Bone marrow (tissue), 2 donors: ENCODE measurements around the gene LIPM.
A peak's percentile ranks its signal among the peaks of the same experiment; 100 is the strongest.

Experiments used
- DNase-seq, 2 donors: peaks; one replicate each; lab custom pipeline; 2025; lab: John Stamatoyannopoulos, UW

The LIPM gene, protein sequence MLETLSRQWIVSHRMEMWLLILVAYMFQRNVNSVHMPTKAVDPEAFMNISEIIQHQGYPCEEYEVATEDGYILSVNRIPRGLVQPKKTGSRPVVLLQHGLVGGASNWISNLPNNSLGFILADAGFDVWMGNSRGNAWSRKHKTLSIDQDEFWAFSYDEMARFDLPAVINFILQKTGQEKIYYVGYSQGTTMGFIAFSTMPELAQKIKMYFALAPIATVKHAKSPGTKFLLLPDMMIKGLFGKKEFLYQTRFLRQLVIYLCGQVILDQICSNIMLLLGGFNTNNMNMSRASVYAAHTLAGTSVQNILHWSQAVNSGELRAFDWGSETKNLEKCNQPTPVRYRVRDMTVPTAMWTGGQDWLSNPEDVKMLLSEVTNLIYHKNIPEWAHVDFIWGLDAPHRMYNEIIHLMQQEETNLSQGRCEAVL

DNA sequence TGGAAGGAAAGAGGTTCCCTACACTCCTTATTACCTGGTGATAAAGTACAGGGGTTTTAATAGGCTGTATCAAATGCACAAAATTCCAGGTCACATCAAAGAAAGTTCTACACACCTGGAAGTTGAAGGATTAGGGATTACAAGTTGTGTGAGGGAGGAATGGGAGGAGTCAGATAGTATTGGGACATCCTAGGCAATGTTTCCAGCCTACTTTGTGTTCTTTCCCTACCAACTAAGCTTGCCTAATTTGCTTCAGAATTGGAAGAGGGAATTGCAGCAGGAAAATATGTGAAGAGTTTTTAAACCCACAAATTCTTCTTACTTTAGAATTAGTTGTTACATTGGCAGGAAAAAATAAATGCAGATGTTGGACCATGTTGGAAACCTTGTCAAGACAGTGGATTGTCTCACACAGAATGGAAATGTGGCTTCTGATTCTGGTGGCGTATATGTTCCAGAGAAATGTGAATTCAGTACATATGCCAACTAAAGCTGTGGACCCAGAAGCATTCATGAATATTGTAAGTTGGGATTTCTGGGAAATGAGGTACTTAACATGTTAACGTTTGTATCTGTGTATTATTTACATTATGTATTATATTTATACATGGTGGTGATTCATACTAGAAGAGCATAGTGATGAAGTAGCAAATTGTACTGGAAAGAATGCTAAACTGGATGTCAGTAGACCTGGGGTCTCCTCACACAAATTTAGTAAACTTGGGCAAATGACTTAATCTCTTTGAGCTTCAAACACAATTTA is at the start of gene LIPM:
Gene LIPM, plus strand, starts transcription at position 208 of the 763 bp plus-strand sequence. Its CDS starts 167 bp downstream, at position 375.
- DNase-seq: no peak

DNA sequence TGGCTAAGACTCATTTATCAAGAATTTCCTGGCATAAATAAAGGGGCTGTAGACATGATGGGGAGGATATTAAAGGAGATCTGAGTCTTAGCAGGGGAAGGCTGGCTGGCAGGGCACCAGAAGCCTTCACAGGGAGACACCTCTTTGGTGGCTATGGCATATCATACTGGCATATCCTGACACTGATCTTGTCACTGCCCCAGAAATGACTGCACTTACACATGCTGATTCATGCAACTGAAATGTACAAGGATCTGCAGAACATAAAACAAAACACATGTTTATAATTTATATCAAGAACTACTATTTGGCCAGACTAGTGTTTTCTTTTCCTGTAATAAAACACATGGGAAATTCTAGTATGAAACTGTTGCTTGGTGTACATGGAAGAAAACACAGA is 48.2 kb upstream of the LIPM start:
- DNase-seq: no peak

DNA sequence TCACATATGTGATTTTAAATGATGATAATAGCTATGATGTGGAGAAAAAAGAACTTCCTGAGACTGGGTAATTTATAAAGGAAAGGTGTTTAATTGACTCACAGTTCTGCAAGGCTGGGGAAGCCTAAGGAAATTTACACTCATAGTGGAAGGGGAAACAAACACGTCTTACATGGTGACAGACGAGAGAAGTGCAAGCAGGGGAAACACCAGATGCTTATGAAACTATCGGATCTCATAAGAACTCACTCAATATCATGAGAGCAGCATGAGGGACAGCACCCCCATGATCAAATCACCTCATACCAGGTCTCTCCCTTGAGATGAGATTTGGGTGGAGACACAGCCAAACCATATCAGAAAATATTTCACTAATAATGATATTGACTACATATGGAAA is 46.8 kb upstream of the LIPM start:
- DNase-seq: no peak

DNA sequence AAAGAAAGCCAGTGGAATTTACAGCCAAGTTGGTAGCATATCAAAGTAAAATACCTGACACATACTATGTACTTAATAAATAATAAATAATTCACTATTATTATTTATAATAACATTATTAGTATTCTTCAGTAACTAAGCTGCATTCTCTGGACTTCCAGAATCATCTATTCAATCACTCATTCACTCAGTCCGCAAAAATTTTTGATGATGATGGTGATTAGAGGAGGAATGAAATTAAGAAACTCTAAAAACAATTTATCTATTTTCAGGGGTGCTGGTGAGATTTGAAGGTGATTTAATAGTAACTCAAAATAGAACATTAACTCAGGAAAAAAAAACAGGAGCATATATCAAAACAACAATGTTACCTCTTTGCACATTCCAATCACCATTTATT is 45.9 kb upstream of the LIPM start:
- no peak for DNase-seq

DNA sequence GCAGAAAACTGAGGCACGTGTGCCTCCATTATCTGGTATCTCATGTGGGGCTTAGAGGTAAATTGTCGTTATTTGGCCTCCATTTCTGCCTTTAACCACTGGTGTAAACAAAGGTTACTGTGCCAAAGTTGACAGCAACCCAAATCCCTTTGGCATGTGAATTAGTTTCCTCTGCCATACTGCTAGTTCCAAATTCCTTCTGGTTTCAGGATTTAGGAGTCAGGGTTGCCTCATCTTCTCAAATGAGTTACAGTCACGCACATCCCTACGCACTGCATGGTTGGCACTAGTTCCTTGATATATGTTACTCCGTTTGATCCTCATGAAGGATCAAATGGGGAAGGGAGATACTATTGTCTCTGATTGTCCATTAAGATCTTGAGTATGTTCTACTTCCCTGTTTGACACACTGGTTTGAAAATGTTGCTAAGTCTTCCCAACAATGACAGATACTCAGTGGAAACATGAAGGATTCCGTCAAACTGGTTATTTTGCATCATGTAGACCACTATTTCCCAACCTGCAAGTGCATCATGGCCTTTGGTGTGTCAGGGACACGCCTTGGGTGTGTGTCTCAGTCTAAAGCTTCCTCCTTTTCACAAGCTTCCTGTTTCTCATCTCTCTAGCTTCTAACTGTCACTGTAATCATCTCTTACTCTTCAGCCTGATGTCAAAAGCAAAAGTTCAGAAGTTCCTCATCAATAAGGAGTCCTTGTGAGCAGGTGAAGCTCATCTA is 43.0 kb upstream of the LIPM start, which contains the start of gene LIPN:
Gene LIPN, plus strand, starts transcription at position 655 of the 736 bp plus-strand sequence. CDS start 1,386 bp downstream, outside the sequence.
- DNase-seq: peak; percentile 12 to 62

DNA sequence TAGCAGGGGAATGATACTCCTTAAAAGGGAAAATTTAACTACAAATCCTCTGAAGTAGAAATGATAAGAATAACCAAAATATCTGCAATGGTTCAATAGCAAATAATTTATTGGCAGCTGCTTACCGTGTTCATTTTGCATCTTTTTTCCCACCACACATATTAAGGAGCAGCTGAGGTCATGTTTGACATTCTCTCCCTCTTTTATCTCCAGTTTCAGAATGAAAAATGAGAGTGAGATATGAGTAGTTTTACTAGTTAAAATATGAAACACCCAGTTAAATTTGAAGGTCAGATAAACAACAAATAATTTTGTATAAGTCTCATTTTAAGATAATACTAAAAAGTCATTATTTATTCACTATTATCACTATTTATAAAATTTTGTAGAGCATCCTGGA is 39.6 kb upstream of the LIPM start:
- no peak for DNase-seq

DNA sequence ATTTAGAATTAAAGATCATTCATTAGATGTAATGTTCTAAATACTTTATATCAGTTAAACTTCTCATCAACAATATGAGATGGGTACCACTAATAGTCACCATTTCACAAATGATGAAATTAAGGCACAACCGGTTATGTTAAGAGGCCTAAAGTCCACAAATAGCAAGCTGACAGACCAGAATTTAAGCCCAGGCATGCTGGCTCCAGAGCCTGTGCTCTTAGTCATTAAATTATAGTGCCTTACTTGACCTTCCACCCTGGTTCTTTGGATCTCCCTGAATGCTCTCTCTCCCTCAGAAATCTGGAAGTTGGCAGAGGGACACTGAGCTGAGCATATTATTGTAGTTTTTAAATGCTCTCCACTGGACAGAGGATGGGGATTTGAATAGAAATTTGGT is 39.1 kb upstream of the LIPM start:
- DNase-seq: no peak

DNA sequence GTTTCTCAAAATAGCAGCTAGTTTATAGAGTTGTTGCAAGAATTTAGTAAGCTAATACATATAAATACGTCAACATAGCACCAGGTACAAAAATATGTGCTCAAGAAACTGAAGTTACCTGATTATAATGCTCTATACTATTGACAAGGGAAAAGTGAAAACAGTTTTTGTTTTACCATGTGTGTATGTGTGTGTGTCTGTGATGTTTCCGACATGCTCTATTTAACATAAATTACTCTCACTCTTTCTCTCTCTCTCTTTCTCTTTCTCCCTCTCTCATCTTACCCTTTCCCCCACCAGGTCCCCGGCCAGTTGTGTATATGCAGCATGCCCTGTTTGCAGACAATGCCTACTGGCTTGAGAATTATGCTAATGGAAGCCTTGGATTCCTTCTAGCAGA is 38.4 kb upstream of the LIPM start:
- DNase-seq: no peak

DNA sequence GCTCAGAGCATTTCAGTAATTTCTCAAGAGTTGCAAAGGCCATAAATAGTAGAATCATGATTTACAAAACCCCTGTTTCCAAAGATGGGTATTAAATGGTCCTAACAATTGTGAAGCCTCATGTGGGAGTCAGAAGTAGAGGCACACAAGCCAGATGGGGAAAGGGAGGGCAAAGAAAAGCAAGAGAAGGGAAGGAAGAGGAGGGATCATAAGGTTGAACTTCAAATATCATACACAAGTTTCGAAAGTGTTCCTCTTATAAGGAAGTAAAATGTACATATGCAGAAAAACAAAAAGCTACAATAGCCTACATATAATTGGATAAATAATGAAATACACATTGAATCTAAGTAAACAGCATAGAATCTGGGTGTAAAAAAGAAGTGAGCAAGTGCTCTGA is 36.7 kb upstream of the LIPM start:
- DNase-seq: no peak

DNA sequence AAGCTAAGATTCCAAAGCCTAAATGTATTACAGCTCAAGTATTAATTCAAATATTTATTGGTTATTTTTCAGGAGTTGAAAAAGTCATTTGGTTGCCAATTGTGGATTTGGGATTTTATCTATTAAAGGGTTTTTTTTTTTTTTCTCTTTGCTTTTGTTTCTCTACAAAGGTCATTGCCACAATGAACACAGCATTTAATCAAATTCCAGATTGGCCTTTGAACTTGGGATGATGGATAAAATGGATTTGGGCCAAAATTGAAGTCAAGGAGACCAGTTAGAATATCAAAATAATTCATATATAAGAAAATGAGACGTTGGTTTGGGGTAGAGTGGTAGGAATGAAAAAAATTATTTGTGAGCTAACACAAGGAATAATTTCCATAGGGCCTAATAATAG is 33.1 kb upstream of the LIPM start:
- no peak for DNase-seq

DNA sequence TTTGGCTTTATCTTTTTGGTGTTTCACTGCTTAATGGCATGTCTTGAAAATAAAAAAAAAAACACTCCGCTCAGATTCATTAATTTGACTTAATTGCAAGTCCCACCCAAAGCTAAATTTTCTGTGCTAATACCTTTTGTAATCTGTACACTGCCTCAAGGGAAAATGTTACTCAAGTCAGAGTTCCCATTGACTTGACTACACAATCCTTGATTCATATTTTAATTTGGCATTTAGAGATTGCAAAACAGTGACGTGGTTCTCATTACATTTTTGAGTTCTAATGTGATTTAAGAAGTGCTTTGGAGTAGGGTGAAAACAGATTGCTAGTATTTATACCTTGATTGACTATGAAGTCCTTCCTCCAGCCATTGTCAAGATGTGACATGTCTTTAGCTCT is 21.3 kb upstream of the LIPM start:
- no peak for DNase-seq

DNA sequence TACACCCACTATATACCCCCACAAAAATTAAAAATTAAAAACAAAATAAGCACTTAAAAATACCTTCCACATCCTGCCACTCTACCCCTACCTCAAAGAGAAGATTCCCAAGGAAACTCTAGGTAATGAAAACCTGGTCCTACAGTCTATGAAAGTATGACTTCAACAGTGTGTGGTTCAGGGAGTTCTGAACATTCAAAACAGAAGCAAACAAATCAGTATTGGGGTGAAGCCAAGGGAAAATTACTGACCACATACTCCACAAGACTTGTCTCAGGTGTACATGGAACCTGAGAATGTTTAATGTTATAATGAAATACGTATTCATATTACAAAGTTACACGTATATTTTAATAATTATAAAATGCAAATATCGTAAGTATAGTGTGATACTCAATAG is 20.3 kb upstream of the LIPM start:
- DNase-seq: no peak

DNA sequence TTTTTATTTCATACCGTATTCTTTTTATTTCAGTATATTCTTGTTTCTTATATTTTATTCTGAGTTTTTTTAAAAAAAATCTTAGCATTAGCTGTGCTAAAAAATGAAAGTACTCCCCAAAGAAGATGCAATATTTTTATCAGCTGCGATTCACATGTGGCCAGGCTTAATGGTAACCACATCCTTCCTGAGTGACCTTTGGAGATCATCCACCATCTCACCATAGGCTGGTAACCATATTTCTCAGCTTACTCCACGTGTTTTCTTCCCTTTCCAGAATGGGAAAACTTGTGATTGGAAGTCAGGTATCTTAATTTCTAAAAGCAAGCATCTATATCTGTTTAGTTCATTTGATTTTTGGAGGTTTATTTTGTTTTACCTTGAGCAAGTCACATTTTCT is 18.8 kb upstream of the LIPM start:
- no peak for DNase-seq

DNA sequence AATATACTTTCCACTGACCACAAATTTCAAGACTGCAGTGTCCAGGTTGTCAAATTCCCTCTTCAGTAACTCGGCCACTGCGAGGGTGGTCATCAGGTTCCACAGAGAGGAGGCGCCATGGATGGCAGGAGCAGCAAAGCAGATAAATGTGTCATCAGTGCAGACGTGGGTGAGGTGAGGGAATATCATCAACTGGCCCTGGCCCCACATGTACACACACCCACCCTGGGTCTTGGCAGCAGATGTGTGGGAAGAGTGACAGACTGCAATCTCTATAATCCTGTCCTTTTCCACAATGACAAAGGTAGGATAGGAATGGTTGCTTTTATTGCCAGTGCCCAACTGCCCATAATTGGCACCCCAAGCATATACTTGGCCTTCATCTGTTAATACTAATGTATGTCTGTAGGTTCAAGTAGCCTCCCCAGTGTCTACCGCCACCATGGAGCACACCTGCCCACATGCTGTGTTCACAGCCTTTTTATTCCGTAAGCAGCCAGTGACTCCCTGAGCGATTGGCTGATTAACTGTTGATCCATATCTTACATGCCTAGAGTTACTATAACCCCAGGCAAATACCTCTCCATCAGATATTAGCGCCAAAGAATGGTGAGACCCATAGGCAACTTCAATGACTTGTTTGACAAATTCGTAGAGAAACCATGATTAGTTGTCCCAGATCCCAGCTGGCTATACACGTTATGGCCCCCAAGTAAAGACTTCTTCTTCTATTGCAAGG is 16.3 kb upstream of the LIPM start:
- no peak for DNase-seq

DNA sequence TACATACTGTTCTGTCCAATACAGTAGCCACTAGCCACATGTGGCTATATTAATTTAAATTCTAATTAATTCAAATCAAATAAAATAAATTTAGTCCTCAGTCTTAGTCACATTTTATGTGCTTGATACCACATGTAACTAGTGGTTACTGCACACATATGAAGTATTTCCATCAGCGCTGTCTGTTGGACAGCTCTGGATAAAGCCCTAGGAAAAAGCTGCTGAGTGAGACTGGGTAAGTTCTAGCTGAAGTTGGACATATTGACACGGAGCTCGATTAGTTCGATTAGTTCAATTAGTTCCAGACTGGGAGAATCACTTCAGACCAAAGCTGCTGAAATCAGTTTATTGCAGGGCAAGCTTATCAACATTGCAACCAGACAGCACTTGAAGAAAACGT is 15.1 kb upstream of the LIPM start:
- no peak for DNase-seq

DNA sequence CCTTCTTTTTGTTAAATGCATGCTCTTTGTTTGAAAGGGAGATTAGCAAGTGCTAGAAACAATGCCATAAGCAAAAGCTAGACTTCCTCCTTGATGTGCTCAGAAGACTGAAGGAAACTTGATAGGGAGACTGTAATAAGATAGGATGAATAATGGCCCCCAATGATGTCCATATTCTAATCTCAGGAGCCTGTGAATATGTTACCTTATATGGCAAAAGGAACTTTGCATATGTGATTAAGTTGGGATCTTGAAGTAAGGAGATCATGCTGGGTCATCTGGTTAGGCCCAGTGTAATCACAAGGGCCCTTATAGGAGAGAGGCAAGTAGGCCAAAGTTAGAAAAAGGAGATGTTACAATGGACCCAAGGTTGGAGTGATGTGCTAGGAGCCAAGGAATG is 13.6 kb upstream of the LIPM start:
- DNase-seq: no peak

DNA sequence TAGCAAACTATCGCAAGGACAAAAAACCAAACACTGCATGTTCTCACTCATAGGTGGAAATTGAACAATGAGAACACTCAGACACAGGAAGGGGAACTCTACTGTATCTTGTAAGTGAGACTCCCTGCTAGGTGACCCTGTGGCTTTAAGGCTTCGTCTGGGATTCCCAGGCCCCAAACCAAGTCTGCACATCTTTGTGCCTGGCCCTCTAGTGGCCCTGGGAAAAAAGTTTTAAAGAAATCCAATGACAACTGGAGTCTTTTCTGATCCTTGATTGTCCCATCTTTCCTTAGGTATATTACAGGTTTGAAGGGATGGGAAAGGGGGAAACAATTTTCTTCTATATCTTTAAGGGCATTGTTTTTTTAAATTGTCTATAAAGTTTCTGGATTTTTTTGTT is 10.6 kb upstream of the LIPM start:
- DNase-seq: no peak

DNA sequence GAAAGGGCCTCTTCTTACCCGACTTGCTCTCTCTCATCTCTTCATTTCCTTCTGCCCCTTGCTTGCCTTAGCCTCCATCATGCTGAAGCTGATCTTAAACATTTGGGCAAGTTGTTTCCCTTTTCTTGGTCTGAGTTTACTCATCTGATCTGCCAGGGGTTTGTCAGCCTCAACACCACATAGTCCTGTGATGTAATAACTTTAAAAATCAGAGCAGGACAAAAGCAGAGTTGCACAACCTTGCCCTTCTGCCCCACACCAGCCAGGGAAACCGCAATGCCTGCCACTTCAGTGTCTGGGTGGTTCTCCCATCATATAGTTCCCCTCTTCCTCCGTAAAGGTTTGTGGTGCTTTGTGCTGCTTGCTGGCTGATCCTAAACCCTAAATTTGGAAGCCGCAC is 9.9 kb upstream of the LIPM start:
- DNase-seq: peak; percentile 8 to 34

DNA sequence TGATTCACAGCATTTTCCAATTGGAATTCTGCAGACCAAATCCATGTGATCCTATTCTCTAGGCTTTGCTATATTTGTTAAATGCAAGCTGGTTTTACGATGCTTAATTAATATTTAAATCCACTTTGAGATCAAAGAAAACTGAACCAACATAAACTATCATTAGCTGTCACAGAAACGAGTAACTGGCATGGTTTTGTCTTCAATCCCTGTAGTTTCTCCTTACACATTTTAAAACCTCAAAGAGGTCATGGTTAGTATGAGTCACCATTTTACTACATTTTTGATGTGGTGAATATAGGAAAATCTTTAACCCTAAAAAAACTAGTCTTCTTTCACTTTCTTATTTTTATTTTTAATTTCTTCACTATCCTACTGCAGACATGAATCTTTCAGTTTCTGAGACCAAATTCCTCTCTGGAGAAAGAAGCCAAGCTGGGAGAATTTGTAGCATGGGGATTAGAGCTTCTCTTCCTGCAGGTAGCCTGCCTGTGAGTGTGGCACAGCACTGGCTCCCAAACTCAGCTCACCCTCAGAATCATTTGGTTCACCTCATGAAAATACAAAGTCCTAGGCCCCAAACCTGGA is 8.7 kb upstream of the LIPM start:
- peak in 1 of 2 donors; percentile 61 for DNase-seq

DNA sequence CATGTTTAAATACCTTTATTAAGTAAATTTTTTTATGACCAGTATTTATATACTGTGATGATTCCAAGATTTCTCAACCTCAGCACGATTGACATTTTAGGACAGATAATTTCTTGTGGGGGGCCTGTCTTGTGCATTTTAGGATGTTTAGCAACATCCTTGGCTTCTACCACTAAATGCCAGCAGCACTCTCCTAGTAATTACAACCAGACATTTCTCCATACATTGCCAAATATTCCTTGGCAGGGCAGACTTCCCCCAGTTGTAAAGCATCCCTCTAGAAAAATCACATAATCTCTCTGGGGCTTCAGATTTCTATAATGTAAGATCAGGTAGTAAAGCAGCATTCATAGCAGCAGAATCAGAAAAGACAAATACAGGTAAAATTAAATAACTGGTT is 7.8 kb upstream of the LIPM start:
- no peak for DNase-seq
